Neural cell (in vitro differentiated cells): ENCODE results near the gene ACTR3C. TPM values are rescaled to one million over a fixed set of nuclear protein-coding genes. Genes with fewer than 3 reads are reported as not detected.

ENCODE experiments used
- H2AFZ ChIP-seq: fragments of 200-600, 300-800 bp; sonication (generic), shearing (Covaris generic); 2 replicates; pipeline ENCODE4 v1.6.0; 2014; ENCODE audit warnings: low read depth, mild to moderate bottlenecking, antibody characterized with exemption, low read length, moderate library complexity
- H3F3A ChIP-seq: fragments of 200-600 bp; shearing (Covaris generic); 2 replicates; pipeline ENCODE4 v1.6.1; 2016; ENCODE audit warnings: mild to moderate bottlenecking, moderate library complexity, mixed read lengths, antibody characterized with exemption, low read length; ENCODE audit not compliant: insufficient read depth, poor library complexity, severe bottlenecking
- H3K27ac ChIP-seq: fragments of 200-600, 300-800 bp; sonication (generic), shearing (Covaris generic); 2 replicates; pipeline ENCODE4 v1.5.1; 2014; ENCODE audit warnings: mild to moderate bottlenecking, low read length, moderate library complexity
- H3K27me3 ChIP-seq: fragments of 300-800, 200-600 bp; sonication (generic), shearing (Covaris generic); 2 replicates; pipeline ENCODE4 v1.6.0; 2014; ENCODE audit warnings: mild to moderate bottlenecking, low read depth, low read length, moderate library complexity; ENCODE audit not compliant: insufficient read depth
- H3K36me3 ChIP-seq: fragments of 300-800, 200-600 bp; sonication (generic), shearing (Covaris generic); 2 replicates; pipeline ENCODE4 v1.5.1; 2014; ENCODE audit warnings: mild to moderate bottlenecking, antibody characterized with exemption, low read length, moderate library complexity; ENCODE audit not compliant: insufficient read depth
- H3K4me2 ChIP-seq: fragments of 300-800, 200-600 bp; sonication (generic), shearing (Covaris generic); 2 replicates; pipeline ENCODE4 v1.6.0; 2014; ENCODE audit warnings: mild to moderate bottlenecking, low read length
- H3K4me3 ChIP-seq: fragments of 300-800, 200-600 bp; sonication (generic), shearing (Covaris generic); 2 replicates; pipeline ENCODE4 v1.5.1; 2014; ENCODE audit warnings: mild to moderate bottlenecking, low read length, moderate library complexity
- H3K79me2 ChIP-seq: fragments of 200-600 bp; shearing (Covaris generic); replicated peaks from 2 replicates; pipeline ENCODE4 v1.6.0; 2014; ENCODE audit warnings: mild to moderate bottlenecking, low read length, moderate library complexity; ENCODE audit not compliant: insufficient read depth
- H3K9ac ChIP-seq: fragments of 300-800, 200-600 bp; sonication (generic), shearing (Covaris generic); 2 replicates; pipeline ENCODE4 v1.6.1; 2016; ENCODE audit warnings: mild to moderate bottlenecking, low read length, mixed read lengths
- H3K9me2 ChIP-seq: fragments of 200-600 bp; shearing (Covaris generic); 2 replicates; pipeline ENCODE4 v1.6.1; 2016; ENCODE audit warnings: mild to moderate bottlenecking, low read length, mixed read lengths; ENCODE audit not compliant: insufficient read depth
- H3K9me3 ChIP-seq: fragments of 200-600, 300-800 bp; sonication (generic), shearing (Covaris generic); 2 replicates; pipeline ENCODE4 v1.6.1; 2016; ENCODE audit warnings: mild to moderate bottlenecking, mixed run types, low read length, moderate library complexity, mixed read lengths
- H4K20me1 ChIP-seq: fragments of 200-600 bp; shearing (Covaris generic); 2 replicates; pipeline ENCODE4 v1.6.1; 2016; ENCODE audit warnings: mild to moderate bottlenecking, mixed run types; ENCODE audit not compliant: insufficient read depth
- CTCF ChIP-seq: fragments of 450-650 bp; IDR thresholded peaks from 2 replicates; pipeline ENCODE4 v1.5.1; 2014; ENCODE audit warnings: antibody characterized with exemption, mild to moderate bottlenecking, moderate library complexity; ENCODE audit not compliant: poor library complexity, severe bottlenecking
- EP300 ChIP-seq: fragments of 450-650 bp; conservative IDR thresholded peaks from 2 replicates; pipeline ENCODE4 v1.6.1; 2014; ENCODE audit warnings: antibody characterized with exemption, mild to moderate bottlenecking, moderate library complexity; ENCODE audit not compliant: poor library complexity, severe bottlenecking
- EZH2 ChIP-seq: fragments of 200-600, 300-800 bp; shearing (Covaris generic), sonication (generic); IDR thresholded peaks from 2 replicates; pipeline ENCODE4 v1.6.1; 2014; ENCODE audit warnings: antibody characterized with exemption, low read length, borderline replicate concordance, mild to moderate bottlenecking; ENCODE audit not compliant: insufficient read depth, poor library complexity, severe bottlenecking
- MXI1 ChIP-seq: fragments of 450-650 bp; conservative IDR thresholded peaks from 2 replicates; pipeline ENCODE4 v1.6.1; 2014; ENCODE audit warnings: antibody characterized with exemption, mild to moderate bottlenecking; ENCODE audit not compliant: poor library complexity, severe bottlenecking
- POLR2AphosphoS5 ChIP-seq: IDR thresholded peaks from 2 replicates; pipeline ENCODE4 v1.6.1; 2012
- RAD21 ChIP-seq: fragments of 450-650 bp; conservative IDR thresholded peaks from 2 replicates; pipeline ENCODE4 v1.6.1; 2014; ENCODE audit warnings: antibody characterized with exemption, mild to moderate bottlenecking, moderate library complexity
- SMC3 ChIP-seq: fragments of 450-650 bp; conservative IDR thresholded peaks from 2 replicates; pipeline ENCODE4 v1.6.1; 2014; ENCODE audit warnings: antibody characterized with exemption, mild to moderate bottlenecking, moderate library complexity; ENCODE audit not compliant: poor library complexity
- TAF1 ChIP-seq: IDR thresholded peaks from 2 replicates; pipeline ENCODE4 v1.6.1; 2012; ENCODE audit warnings: low read depth
- polyA plus RNA-seq: library from polyadenylated mRNA; depleted of rRNA; stranded (reverse); fragments of >200 nt; gene quantifications from 2 replicates; pipeline ENCODE4 v1.2.3, GENCODE V29; 2014
- TF ChIP-seq, protein P1 (sequence below): IDR thresholded peaks from 2 replicates; pipeline ENCODE4 v1.6.1; 2012; ENCODE audit warnings: borderline replicate concordance

Gene ACTR3C
- polyA plus RNA-seq, 1 donor from 2014 or later: not detected

- Histone ChIP-seq H3K9me3 (no peaks in the 10 kb centered on the region), H3K27me3 (no peaks in the 10 kb centered on the region), H3K9me2 (no peaks in the 10 kb centered on the region), H3K9ac (peak overlapping the region; percentile 5), H3K4me3 (peak overlapping the region; percentile 56), H2AFZ (no peak overlapping the region), H3F3A (no peaks in the 10 kb centered on the region), H4K20me1 (no peaks in the 10 kb centered on the region), H3K4me2 (no peak overlapping the region), H3K27ac (no peak overlapping the region), H3K36me3 (no peaks in the 10 kb centered on the region), H3K79me2 (no peaks in the 10 kb centered on the region)
- TF ChIP-seq SMC3 (no peak), RAD21 (no peak), TAF1 (no peak), POLR2AphosphoS5 (no peak), CTCF (no peak), EP300 (no peak)
- TF ChIP-seq, protein P1, sequence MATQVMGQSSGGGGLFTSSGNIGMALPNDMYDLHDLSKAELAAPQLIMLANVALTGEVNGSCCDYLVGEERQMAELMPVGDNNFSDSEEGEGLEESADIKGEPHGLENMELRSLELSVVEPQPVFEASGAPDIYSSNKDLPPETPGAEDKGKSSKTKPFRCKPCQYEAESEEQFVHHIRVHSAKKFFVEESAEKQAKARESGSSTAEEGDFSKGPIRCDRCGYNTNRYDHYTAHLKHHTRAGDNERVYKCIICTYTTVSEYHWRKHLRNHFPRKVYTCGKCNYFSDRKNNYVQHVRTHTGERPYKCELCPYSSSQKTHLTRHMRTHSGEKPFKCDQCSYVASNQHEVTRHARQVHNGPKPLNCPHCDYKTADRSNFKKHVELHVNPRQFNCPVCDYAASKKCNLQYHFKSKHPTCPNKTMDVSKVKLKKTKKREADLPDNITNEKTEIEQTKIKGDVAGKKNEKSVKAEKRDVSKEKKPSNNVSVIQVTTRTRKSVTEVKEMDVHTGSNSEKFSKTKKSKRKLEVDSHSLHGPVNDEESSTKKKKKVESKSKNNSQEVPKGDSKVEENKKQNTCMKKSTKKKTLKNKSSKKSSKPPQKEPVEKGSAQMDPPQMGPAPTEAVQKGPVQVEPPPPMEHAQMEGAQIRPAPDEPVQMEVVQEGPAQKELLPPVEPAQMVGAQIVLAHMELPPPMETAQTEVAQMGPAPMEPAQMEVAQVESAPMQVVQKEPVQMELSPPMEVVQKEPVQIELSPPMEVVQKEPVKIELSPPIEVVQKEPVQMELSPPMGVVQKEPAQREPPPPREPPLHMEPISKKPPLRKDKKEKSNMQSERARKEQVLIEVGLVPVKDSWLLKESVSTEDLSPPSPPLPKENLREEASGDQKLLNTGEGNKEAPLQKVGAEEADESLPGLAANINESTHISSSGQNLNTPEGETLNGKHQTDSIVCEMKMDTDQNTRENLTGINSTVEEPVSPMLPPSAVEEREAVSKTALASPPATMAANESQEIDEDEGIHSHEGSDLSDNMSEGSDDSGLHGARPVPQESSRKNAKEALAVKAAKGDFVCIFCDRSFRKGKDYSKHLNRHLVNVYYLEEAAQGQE: no peak
Measured at GRCh38 chr7:150323682-150324372, 482 bp upstream of the ACTR3C start.

GRCh38 chr7:150322114-150322832, 1.1 kb downstream of the ACTR3C start:
- Histone ChIP-seq H4K20me1 (no peaks in the 10 kb centered on the region), H3K4me3 (peak overlapping the region; percentile 56), H3K27ac (no peak overlapping the region), H3K9me2 (no peaks in the 10 kb centered on the region), H3K9me3 (no peaks in the 10 kb centered on the region), H3K79me2 (no peaks in the 10 kb centered on the region), H3K9ac (no peak overlapping the region), H3K36me3 (no peaks in the 10 kb centered on the region), H3K27me3 (no peaks in the 10 kb centered on the region), H3F3A (no peaks in the 10 kb centered on the region), H2AFZ (no peak overlapping the region), H3K4me2 (no peak overlapping the region)
- TF ChIP-seq TAF1 (no peak), CTCF (no peak), RAD21 (no peak), MXI1 (no peak), EZH2 (no peak), EP300 (no peak), POLR2AphosphoS5 (no peak), SMC3 (no peak)
- TF ChIP-seq, protein P1: no peak
